ENCODE results near the gene PHF21B.
"Not testable (repeated sequence)": the region's sequence is repeated elsewhere in the genome, so short reads cannot be mapped to it uniquely, and the experiment has no call there.

- TF ChIP-seq, protein P1, sequence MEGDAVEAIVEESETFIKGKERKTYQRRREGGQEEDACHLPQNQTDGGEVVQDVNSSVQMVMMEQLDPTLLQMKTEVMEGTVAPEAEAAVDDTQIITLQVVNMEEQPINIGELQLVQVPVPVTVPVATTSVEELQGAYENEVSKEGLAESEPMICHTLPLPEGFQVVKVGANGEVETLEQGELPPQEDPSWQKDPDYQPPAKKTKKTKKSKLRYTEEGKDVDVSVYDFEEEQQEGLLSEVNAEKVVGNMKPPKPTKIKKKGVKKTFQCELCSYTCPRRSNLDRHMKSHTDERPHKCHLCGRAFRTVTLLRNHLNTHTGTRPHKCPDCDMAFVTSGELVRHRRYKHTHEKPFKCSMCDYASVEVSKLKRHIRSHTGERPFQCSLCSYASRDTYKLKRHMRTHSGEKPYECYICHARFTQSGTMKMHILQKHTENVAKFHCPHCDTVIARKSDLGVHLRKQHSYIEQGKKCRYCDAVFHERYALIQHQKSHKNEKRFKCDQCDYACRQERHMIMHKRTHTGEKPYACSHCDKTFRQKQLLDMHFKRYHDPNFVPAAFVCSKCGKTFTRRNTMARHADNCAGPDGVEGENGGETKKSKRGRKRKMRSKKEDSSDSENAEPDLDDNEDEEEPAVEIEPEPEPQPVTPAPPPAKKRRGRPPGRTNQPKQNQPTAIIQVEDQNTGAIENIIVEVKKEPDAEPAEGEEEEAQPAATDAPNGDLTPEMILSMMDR (IDR thresholded peaks at IDR 0.05): not testable (repeated sequence)
- not testable (repeated sequence) for TF ChIP-seq SIN3A (IDR thresholded peaks at IDR 0.05; ENCODE audit: borderline replicate concordance, insufficient read depth, low read depth, low read length); TCF7L2 (IDR thresholded peaks at IDR 0.05; ENCODE audit: low read depth, low read length)
These were observed 105.2 kb downstream of the PHF21B start for GRCh38 chr22:44904492-44905152.
